HepG2 (cell line): ENCODE results near the gene PTPRB. TPM values are rescaled to one million over a fixed set of nuclear protein-coding genes. Genes with fewer than 3 reads are reported as not detected.

ENCODE experiments used
- ATAC-seq: fragments of 200-7000 bp; cut with Tn5 transposase; 3 replicates; pipeline ENCODE4 v1.9.1; 2020; ENCODE audit warnings: mild to moderate bottlenecking, moderate library complexity
- BruUV-seq: library from RNA; stranded (reverse); fragments of 400-500 nt; replicated peaks from 2 replicates; lab custom pipeline; 2021; lab: Mats Ljungman, UMichigan
- CTCF ChIA-PET: fragments of 300-600 bp; formaldehyde crosslinking; extraction: SDS; loops from one replicate; lab custom pipeline; 2021; ENCODE audit warnings: low total read pairs, inconsistent platforms, low intra/inter-chr PET ratio; lab: Yijun Ruan, JAX
- POLR2A ChIA-PET: fragments of 350-600 bp; sonication (Branson Sonifier 250); formaldehyde crosslinking; loops from one replicate; lab custom pipeline; 2020; ENCODE audit warnings: antibody characterized with exemption, inconsistent platforms; lab: Yijun Ruan, JAX
- DNase-seq: peaks from one replicate; pipeline ENCODE4 v3.0.0-alpha.2; 2015; ENCODE audit warnings: low spot score
- FAIRE-seq: peaks from 3 replicates; lab custom pipeline; 2011; peaks lifted over from hg19 to GRCh38; lab: Jason Lieb, UNC
- H2AFZ ChIP-seq: one replicate; pipeline ENCODE4 v1.6.1; 2011; ENCODE audit warnings: low read length, inconsistent platforms
- H3K27ac ChIP-seq: fragments of 300-600 bp; 3 replicates; pipeline ENCODE4 v1.8.0; 2011; ENCODE audit warnings: mixed run types, mild to moderate bottlenecking, mixed read lengths, low read length, inconsistent platforms; ENCODE audit not compliant: insufficient read depth; ENCODE audit errors: extremely low read length
- H3K27me3 ChIP-seq, 2 experiments: fragments of 200-600 bp in 1 of 2; 2 replicates in 1 of 2; 3 replicates in 1 of 2; pipeline versions ENCODE4 v1.6.0 to v1.8.0; 2011; ENCODE audit warnings: low read length in 2 of 2, mild to moderate bottlenecking in 2 of 2, moderate library complexity in 2 of 2, inconsistent platforms in 1 of 2; ENCODE audit not compliant: insufficient read depth in 2 of 2, control insufficient read depth in 1 of 2
- H3K36me3 ChIP-seq, 2 experiments: fragments of 200-600 bp in 1 of 2; replicated peaks in 1 of 2; 2 replicates in 1 of 2; 3 replicates in 1 of 2; pipeline versions ENCODE4 v1.5.1 to v1.8.0; 2011; ENCODE audit warnings: low read length in 2 of 2, inconsistent platforms in 1 of 2; ENCODE audit not compliant: insufficient read depth in 2 of 2, control insufficient read depth in 1 of 2
- H3K4me1 ChIP-seq: 2 replicates; pipeline ENCODE4 v1.5.1; 2012; ENCODE audit warnings: low read length, inconsistent platforms; ENCODE audit not compliant: insufficient read depth
- H3K4me2 ChIP-seq: 2 replicates; pipeline ENCODE4 v1.6.0; 2011; ENCODE audit warnings: low read depth, low read length, inconsistent platforms
- H3K4me3 ChIP-seq, 3 experiments: fragments of 200-600 bp in 1 of 3; sonication (generic), shearing (Covaris generic) in 1 of 3; replicated peaks in 1 of 3; 2 replicates each; pipeline ENCODE4 v1.5.1; 2011 to 2016; ENCODE audit warnings: low read length in 3 of 3, inconsistent platforms in 2 of 3, low read depth in 2 of 3, mild to moderate bottlenecking in 2 of 3, control low read depth in 1 of 3, mixed read lengths in 1 of 3; ENCODE audit not compliant: insufficient read depth in 1 of 3
- H3K79me2 ChIP-seq: one replicate; pipeline ENCODE4 v1.6.1; 2011; ENCODE audit warnings: low read length, inconsistent platforms; ENCODE audit not compliant: insufficient read depth
- H3K9ac ChIP-seq: 2 replicates; pipeline ENCODE4 v1.6.0; 2011; ENCODE audit warnings: mild to moderate bottlenecking, low read depth, low read length, inconsistent platforms; ENCODE audit not compliant: insufficient read depth
- H3K9me3 ChIP-seq: 2 replicates; pipeline ENCODE4 v1.5.1; 2012; ENCODE audit warnings: mild to moderate bottlenecking, low read length
- H4K20me1 ChIP-seq: 2 replicates; pipeline ENCODE4 v1.6.0; 2011; ENCODE audit warnings: inconsistent platforms, mild to moderate bottlenecking, low read length, moderate library complexity; ENCODE audit not compliant: insufficient read depth
- NFYC ChIP-seq: IDR thresholded peaks from 2 replicates; pipeline ENCODE4 v1.6.1; 2016; ENCODE audit warnings: missing genetic modification reagents, missing compliant biosample characterization
- PHF21A ChIP-seq: sonication (generic); formaldehyde crosslinking; IDR thresholded peaks from 2 replicates; pipeline ENCODE4 v1.5.0; 2020; ENCODE audit warnings: mild to moderate bottlenecking, missing genetic modification reagents
- YEATS4 ChIP-seq: sonication (generic); formaldehyde crosslinking; IDR thresholded peaks from 2 replicates; pipeline ENCODE4 v1.4.0; 2020; ENCODE audit warnings: missing genetic modification reagents, borderline replicate concordance
- ZBTB21 ChIP-seq: sonication (generic); formaldehyde crosslinking; IDR thresholded peaks from 2 replicates; pipeline ENCODE4 v1.4.0; 2020; ENCODE audit warnings: missing genetic modification reagents
- ZFP36L2 ChIP-seq: sonication (generic); formaldehyde crosslinking; IDR thresholded peaks from 2 replicates; pipeline ENCODE4 v1.4.0; 2020; ENCODE audit warnings: missing genetic modification reagents
- ZNF234 ChIP-seq: sonication (generic); formaldehyde crosslinking; conservative IDR thresholded peaks from 2 replicates; pipeline ENCODE4 v1.5.1; 2020; ENCODE audit warnings: mild to moderate bottlenecking, missing genetic modification reagents
- ZNF296 ChIP-seq: sonication (generic); formaldehyde crosslinking; conservative IDR thresholded peaks from 2 replicates; pipeline ENCODE4 v1.5.0; 2020; ENCODE audit warnings: mild to moderate bottlenecking, missing genetic modification reagents
- ZNF333 ChIP-seq: sonication (generic); formaldehyde crosslinking; IDR thresholded peaks from 2 replicates; pipeline ENCODE4 v1.4.0; 2020; ENCODE audit warnings: mild to moderate bottlenecking, missing genetic modification reagents, borderline replicate concordance
- ZNF335 ChIP-seq: sonication (generic); formaldehyde crosslinking; IDR thresholded peaks from 2 replicates; pipeline ENCODE4 v1.4.0; 2020; ENCODE audit warnings: missing genetic modification reagents
- ZNF562 ChIP-seq: sonication (generic); formaldehyde crosslinking; IDR thresholded peaks from 2 replicates; pipeline ENCODE4 v1.8.0; 2022; ENCODE audit warnings: missing genetic modification reagents, borderline replicate concordance
- ZNF605 ChIP-seq: sonication (generic); formaldehyde crosslinking; IDR thresholded peaks from 2 replicates; pipeline ENCODE4 v1.8.0; 2022; ENCODE audit warnings: mild to moderate bottlenecking, missing genetic modification reagents
- ZNF619 ChIP-seq: sonication (generic); formaldehyde crosslinking; IDR thresholded peaks from 2 replicates; pipeline ENCODE4 v1.4.0; 2020; ENCODE audit warnings: mild to moderate bottlenecking, missing genetic modification reagents
- ZNF629 ChIP-seq: sonication (generic); formaldehyde crosslinking; conservative IDR thresholded peaks from 2 replicates; pipeline ENCODE4 v1.5.0; 2020; ENCODE audit warnings: missing genetic modification reagents
- WGBS: methylation state at CpG from one replicate; pipeline ENCODE4 v1.1.6; 2017; ENCODE audit warnings: low lambda C conversion rate; 5-methylcytosine and 5-hydroxymethylcytosine counted together
- in situ Hi-C: cut with HindIII; loops from 2 replicates; pipeline ENCODE4 v1.10.0; 2017; ENCODE audit warnings: low pct_unique_long_range_greater_than_20kb; ENCODE audit not compliant: extremely low pct_ligation_motif_present
- intact Hi-C: fragments of 100-400 bp; cut with micrococcal nuclease; formaldehyde crosslinking; loops from one replicate; pipeline ENCODE4 v1.10.0; 2022; ENCODE audit not compliant: unreplicated experiment
- polyA plus RNA-seq, 8 experiments: library from polyadenylated mRNA; depleted of rRNA in 3 of 8; stranded (reverse) in 7 of 8; unstranded in 1 of 8; fragments of >200 nt; fragmentation: Illumina TruSeq in 4 of 8; extraction: Trizol in 4 of 8; gene quantifications; 2 replicates each; pipeline versions ENCODE4 v1.2.1 to v1.2.3, GENCODE V29; 2011 to 2016; ENCODE audit warnings: low read depth in 4 of 8, missing spikeins in 1 of 8, mixed read lengths in 1 of 8; ENCODE audit not compliant: insufficient read depth in 1 of 8
- total RNA-seq, 5 experiments: library from RNA; depleted of rRNA; stranded (reverse); fragments of >200 nt; fragmentation: Illumina TruSeq; extraction: Trizol; gene quantifications; 2 replicates each; pipeline ENCODE4 v1.2.3, GENCODE V29; 2016; ENCODE audit warnings: low read depth in 1 of 5
- TF ChIP-seq, protein P1 (sequence below): IDR thresholded peaks from 2 replicates; pipeline ENCODE4 v1.6.1; 2016; ENCODE audit warnings: control low read depth
- TF ChIP-seq, protein P2 (sequence below): sonication (generic); formaldehyde crosslinking; IDR thresholded peaks from 2 replicates; pipeline ENCODE4 v1.4.0; 2020; ENCODE audit warnings: missing genetic modification reagents

PTPRB gene
- total and polyA plus RNA-seq, 2 of the 13 experiments (the other 11 are each of a cell fraction or from before 2014, with no cell fraction given): 0.02 to 0.07 TPM

DNA sequence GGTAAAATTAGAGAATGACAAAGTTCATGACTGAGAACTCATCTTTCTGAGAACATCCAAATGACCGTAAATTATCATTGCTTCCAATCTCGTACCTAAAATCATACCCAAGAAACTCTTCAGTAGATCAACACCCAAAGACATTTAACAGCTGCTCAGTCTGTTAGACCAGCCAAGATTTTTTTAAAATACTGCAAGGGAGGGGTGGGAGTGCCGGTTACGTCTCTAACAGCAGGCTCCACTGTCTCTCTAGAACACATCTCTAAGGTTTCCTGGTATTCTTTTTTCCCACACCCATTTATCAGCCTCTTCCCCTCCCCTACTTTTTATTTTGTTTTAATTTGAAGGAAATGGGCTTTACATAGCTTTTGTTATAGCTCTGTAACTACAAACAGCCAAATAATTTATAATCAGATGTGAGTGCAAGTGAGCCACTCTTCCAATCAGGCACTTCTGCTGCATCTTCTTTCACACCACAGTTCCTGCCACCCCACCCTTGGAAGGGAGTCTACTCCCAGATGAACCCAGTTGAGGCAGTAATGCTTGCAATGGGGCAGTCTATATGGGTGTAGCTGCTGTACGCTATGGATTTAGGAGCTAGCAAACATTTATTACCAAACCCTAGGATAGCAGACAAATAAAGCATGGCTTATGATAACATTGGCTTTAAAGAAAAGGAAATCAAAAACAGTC is 21.9 kb downstream of the PTPRB start:
- Histone ChIP-seq H3K4me3 (no peak overlapping the region), H3K9me3 (no peaks in the 10 kb centered on the region), H3K4me2 (no peak overlapping the region), H3K27me3 (peaks cover 0 to 12% of the 10 kb centered on the region in 2 experiments; a peak in 2 of 5 replicates), H3K4me1 (no peaks in the 10 kb centered on the region), H3K9ac (no peak overlapping the region), H3K36me3 (no peaks in the 10 kb centered on the region), H3K27ac (no peak overlapping the region), H3K79me2 (no peaks in the 10 kb centered on the region), H4K20me1 (no peaks in the 10 kb centered on the region), H2AFZ (no peak overlapping the region)
- intact Hi-C loops (no loop called here), in situ Hi-C loops (no loop called here)
- no peak for DNase-seq
- ATAC-seq: no peak
- FAIRE-seq: no peak
- WGBS: 1% methylated on average over 5 of the region's 5 CpGs
- BruUV-seq: no TSS peak
- ChIA-PET CTCF (no interaction called here), POLR2A (no interaction called here)
- no peak for TF ChIP-seq ZNF333 (CRISPR knock-in tag)
- no peak for TF ChIP-seq ZFP36L2 (CRISPR knock-in tag)
- TF ChIP-seq ZNF619 (CRISPR knock-in tag): no peak
- no peak for TF ChIP-seq ZNF605 (CRISPR knock-in tag)
- TF ChIP-seq ZBTB21 (CRISPR knock-in tag): no peak
- no peak for TF ChIP-seq ZNF629 (CRISPR knock-in tag)
- TF ChIP-seq ZNF562 (CRISPR knock-in tag): no peak
- no peak for TF ChIP-seq ZNF296 (CRISPR knock-in tag)
- no peak for TF ChIP-seq YEATS4 (CRISPR knock-in tag)
- TF ChIP-seq ZNF335 (CRISPR knock-in tag): no peak
- TF ChIP-seq NFYC (CRISPR knock-in tag): no peak
- TF ChIP-seq PHF21A (CRISPR knock-in tag): no peak
- TF ChIP-seq, protein P1, sequence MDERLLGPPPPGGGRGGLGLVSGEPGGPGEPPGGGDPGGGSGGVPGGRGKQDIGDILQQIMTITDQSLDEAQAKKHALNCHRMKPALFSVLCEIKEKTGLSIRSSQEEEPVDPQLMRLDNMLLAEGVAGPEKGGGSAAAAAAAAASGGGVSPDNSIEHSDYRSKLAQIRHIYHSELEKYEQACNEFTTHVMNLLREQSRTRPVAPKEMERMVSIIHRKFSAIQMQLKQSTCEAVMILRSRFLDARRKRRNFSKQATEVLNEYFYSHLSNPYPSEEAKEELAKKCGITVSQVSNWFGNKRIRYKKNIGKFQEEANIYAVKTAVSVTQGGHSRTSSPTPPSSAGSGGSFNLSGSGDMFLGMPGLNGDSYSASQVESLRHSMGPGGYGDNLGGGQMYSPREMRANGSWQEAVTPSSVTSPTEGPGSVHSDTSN (CRISPR knock-in tag): no peak
- TF ChIP-seq, protein P2, sequence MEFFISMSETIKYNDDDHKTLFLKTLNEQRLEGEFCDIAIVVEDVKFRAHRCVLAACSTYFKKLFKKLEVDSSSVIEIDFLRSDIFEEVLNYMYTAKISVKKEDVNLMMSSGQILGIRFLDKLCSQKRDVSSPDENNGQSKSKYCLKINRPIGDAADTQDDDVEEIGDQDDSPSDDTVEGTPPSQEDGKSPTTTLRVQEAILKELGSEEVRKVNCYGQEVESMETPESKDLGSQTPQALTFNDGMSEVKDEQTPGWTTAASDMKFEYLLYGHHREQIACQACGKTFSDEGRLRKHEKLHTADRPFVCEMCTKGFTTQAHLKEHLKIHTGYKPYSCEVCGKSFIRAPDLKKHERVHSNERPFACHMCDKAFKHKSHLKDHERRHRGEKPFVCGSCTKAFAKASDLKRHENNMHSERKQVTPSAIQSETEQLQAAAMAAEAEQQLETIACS: no peak
- TF ChIP-seq ZNF234: no peak
